ENCODE data around the gene TTBK2. TPM values are rescaled to one million over a fixed set of nuclear protein-coding genes. Genes with fewer than 3 reads are reported as not detected.

TTBK2 gene
- total RNA-seq, 1 experiment from 2014 or later, result 10.6 TPM

DNA sequence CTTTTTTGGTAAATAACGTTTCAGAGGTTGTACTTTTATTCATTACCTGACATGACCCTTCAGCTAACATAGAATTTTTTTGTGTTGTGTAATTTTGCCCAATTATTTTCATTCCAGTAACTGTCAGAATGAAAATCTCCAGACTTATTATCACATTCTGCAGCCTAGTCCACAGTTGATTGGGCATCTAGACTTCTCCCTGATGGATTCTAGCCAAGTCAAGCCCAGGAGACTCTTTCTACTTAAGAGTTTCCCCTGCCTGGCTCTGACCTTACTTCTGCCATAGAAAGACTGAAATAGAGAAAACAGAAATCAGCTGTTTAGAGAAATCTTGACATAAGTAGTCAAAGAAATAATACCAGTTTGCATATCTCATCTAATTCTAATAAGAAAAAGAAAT is 100.8 kb downstream of the TTBK2 start:
- BruUV-seq (replicated peaks), result no TSS peak
- no peaks in the 10 kb centered on the region for H3K4me1 ChIP-seq (ENCODE audit: control insufficient read depth in 1 of 2, insufficient read depth in 2 of 2, low read length in 2 of 2)
- ATAC-seq (no peak), DNase-seq (ENCODE audit: low read depth, low spot score) (no peak)
- H2AFZ ChIP-seq (ENCODE audit: low read depth, low read length, poor library complexity, severe bottlenecking), result no peak overlapping the region
- H3K79me2 ChIP-seq (ENCODE audit: insufficient read depth, low read length), result no peaks in the 10 kb centered on the region
- H4K20me1 ChIP-seq (ENCODE audit: insufficient read depth), result no peaks in the 10 kb centered on the region
- no peak overlapping the region for H3K9ac ChIP-seq (ENCODE audit: low read length)
- CTCF ChIA-PET, result no interaction called here
- intact Hi-C loops (cut with micrococcal nuclease), result no loop called here
- no peaks in the 10 kb centered on the region for H3K9me3 ChIP-seq (ENCODE audit: control insufficient read depth in 1 of 2, insufficient read depth in 1 of 2, low read depth in 1 of 2, low read length in 2 of 2)
- H3K9me2 ChIP-seq (ENCODE audit: insufficient read depth), result no peaks in the 10 kb centered on the region
- no peak for TF ChIP-seq POLR2A (IDR thresholded peaks at IDR 0.05; ENCODE audit: borderline replicate concordance, extremely low read depth, insufficient read depth, insufficient read length)
- TF ChIP-seq FOSL1 (IDR thresholded peaks at IDR 0.05; ENCODE audit: low read depth), result no peak
- TF ChIP-seq, protein P1, sequence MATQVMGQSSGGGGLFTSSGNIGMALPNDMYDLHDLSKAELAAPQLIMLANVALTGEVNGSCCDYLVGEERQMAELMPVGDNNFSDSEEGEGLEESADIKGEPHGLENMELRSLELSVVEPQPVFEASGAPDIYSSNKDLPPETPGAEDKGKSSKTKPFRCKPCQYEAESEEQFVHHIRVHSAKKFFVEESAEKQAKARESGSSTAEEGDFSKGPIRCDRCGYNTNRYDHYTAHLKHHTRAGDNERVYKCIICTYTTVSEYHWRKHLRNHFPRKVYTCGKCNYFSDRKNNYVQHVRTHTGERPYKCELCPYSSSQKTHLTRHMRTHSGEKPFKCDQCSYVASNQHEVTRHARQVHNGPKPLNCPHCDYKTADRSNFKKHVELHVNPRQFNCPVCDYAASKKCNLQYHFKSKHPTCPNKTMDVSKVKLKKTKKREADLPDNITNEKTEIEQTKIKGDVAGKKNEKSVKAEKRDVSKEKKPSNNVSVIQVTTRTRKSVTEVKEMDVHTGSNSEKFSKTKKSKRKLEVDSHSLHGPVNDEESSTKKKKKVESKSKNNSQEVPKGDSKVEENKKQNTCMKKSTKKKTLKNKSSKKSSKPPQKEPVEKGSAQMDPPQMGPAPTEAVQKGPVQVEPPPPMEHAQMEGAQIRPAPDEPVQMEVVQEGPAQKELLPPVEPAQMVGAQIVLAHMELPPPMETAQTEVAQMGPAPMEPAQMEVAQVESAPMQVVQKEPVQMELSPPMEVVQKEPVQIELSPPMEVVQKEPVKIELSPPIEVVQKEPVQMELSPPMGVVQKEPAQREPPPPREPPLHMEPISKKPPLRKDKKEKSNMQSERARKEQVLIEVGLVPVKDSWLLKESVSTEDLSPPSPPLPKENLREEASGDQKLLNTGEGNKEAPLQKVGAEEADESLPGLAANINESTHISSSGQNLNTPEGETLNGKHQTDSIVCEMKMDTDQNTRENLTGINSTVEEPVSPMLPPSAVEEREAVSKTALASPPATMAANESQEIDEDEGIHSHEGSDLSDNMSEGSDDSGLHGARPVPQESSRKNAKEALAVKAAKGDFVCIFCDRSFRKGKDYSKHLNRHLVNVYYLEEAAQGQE (IDR thresholded peaks at IDR 0.05; ENCODE audit: low read depth), result no peak
- no peak for TF ChIP-seq SP1 (IDR thresholded peaks at IDR 0.05; ENCODE audit: low read depth)
- TF ChIP-seq EZH2 (IDR thresholded peaks at IDR 0.05), result no peak
- no peak for TF ChIP-seq ELF1 (IDR thresholded peaks at IDR 0.05; ENCODE audit: borderline replicate concordance, low read depth)
- TF ChIP-seq, protein P2, sequence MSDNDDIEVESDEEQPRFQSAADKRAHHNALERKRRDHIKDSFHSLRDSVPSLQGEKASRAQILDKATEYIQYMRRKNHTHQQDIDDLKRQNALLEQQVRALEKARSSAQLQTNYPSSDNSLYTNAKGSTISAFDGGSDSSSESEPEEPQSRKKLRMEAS (IDR thresholded peaks at IDR 0.05), result no peak
- TF ChIP-seq, protein P3, sequence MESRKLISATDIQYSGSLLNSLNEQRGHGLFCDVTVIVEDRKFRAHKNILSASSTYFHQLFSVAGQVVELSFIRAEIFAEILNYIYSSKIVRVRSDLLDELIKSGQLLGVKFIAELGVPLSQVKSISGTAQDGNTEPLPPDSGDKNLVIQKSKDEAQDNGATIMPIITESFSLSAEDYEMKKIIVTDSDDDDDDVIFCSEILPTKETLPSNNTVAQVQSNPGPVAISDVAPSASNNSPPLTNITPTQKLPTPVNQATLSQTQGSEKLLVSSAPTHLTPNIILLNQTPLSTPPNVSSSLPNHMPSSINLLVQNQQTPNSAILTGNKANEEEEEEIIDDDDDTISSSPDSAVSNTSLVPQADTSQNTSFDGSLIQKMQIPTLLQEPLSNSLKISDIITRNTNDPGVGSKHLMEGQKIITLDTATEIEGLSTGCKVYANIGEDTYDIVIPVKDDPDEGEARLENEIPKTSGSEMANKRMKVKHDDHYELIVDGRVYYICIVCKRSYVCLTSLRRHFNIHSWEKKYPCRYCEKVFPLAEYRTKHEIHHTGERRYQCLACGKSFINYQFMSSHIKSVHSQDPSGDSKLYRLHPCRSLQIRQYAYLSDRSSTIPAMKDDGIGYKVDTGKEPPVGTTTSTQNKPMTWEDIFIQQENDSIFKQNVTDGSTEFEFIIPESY (IDR thresholded peaks at IDR 0.05; ENCODE audit: extremely low read depth, insufficient replicate concordance, low read length), result no peak
- no peak for TF ChIP-seq JUND (IDR thresholded peaks at IDR 0.05)
- TF ChIP-seq RAD21 (IDR thresholded peaks at IDR 0.05; ENCODE audit: low read depth), result no peak
- no peak for TF ChIP-seq ZNF274 (IDR thresholded peaks at IDR 0.05; ENCODE audit: low read depth, low read length)
- no peak for TF ChIP-seq YY1 (IDR thresholded peaks at IDR 0.05; ENCODE audit: extremely low read depth, insufficient replicate concordance, low read depth, low read length)
- no peak for TF ChIP-seq CBX3 (IDR thresholded peaks at IDR 0.05; ENCODE audit: low read depth)
- H3K27me3 ChIP-seq (ENCODE audit: insufficient read depth, low read length), result no peaks in the 10 kb centered on the region
- RAD21 ChIA-PET (ENCODE audit: low non-redundant PET in 1 of 2, low total read pairs in 2 of 2, uncharacterized antibody in 2 of 2, unreplicated experiment in 2 of 2), result no interaction called here
- POLR2A ChIA-PET, result no interaction called here
- H3K27ac ChIP-seq (ENCODE audit: low read depth, low read length), result no peak overlapping the region
- H3K4me2 ChIP-seq (ENCODE audit: low read length), result no peak overlapping the region
- no peak overlapping the region for H3K4me3 ChIP-seq (replicated peaks in 1 of 2; ENCODE audit: low read depth in 1 of 2, low read length in 2 of 2)
- H3K36me3 ChIP-seq (ENCODE audit: control insufficient read depth in 1 of 2, insufficient read depth in 2 of 2, low read length in 2 of 2), result no peaks in the 10 kb centered on the region
